Nucleus accumbens (tissue), 56 donors: ENCODE results near the gene CTCFL.

Source experiments
- DNase-seq, 56 donors: peaks; one replicate each; lab custom pipeline; 2025; lab: John Stamatoyannopoulos, UW

Gene CTCFL

DNA sequence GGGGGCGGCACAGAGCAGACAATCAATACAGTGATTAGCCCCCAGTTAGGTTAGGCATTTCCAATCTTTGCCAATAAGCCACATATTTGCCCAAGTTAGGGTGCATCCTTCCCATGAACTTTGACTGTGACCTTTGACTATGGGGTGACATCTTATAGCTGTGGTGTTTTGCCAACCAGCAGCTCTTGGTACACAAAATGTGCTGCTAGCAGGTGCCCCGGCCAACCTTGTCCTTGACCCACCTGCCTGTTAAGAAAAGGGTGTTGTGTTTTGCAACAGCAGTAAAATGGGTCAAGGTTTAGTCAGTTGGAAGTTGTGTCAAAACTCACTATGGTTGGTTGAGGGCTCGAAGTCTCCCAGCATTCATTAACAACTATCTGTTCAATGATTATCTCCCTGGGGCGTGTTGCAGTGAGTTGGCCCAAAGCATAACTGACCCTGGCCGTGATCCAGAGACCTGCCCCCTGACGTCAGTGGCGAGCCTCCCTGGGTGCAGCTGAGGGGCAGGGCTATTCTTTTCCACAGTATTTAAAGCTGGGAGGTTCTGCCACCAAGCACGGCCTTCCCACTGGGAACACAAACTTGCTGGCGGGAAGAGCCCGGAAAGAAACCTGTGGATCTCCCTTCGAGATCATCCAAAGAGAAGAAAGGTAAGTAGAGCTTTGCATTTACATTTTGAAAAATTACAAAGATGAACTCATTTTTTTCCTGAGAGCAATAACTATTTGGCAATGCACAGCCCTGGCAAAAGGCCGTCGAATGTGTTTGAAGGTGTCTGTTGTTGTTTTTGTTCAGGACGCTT is 35.8 kb upstream of the CTCFL start, which contains the start of gene PCK1:
Gene PCK1, plus strand, starts transcription at position 557 of the 802 bp plus-strand sequence. CDS start 302 bp downstream, outside the sequence.
- no peak for DNase-seq

DNA sequence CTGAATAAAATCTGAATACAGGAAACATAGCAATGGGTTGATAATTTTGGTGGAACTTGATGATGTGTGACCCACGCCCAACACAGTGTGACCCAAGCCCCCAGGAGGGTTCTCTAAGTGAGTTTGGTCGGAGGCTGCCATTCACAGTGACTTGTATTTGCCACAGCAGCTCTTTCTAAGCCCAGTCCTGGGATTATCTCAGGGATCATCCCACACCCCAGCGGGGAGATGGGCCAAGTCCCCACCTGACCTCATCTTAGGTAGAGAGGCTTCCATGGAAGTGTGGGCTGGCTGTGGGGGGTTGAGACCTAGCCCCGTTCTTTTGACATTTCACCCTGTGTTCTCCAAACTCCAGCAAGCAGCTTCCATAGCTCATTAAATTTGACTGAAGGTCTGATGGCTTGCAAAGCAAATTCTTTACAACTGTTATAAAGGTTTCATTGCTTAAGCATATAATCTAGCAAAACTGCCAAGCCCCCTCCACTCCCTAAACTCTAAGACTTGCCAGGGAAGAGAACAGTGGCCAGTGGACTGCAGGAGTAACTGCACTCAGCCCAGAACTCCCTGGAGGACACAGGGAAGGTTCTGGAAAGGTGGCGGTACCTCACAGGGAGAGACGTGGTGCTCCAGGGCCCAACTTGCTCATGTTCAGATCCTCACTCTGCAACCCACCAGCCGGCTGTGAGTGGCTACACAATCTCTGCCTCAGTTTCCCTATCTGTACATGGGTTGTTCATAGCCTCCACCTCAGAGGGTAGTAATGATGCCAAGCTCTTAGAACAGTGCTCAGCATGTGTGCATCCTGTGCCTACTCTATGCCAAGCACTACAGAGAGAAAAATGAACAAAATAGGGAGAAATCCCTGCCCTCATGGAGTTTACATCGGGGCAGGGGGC is 35.0 kb upstream of the CTCFL start:
- no peak for DNase-seq

DNA sequence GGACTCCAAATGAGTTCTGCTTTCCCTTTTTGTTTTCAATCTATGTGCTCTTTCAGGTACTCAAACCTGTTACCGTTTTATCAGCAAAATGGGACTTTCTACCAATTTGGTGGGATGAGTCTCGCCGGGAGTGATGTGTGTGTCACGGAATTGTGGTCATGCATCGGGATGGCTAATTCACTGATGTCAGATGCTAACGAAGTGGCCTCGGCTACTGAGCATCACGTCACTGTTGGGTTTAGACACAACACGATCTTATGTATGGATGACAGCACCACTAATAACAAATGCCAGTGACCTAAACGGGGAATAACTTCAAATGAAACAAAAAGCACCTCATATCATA is 34.3 kb upstream of the CTCFL start:
- DNase-seq: no peak

DNA sequence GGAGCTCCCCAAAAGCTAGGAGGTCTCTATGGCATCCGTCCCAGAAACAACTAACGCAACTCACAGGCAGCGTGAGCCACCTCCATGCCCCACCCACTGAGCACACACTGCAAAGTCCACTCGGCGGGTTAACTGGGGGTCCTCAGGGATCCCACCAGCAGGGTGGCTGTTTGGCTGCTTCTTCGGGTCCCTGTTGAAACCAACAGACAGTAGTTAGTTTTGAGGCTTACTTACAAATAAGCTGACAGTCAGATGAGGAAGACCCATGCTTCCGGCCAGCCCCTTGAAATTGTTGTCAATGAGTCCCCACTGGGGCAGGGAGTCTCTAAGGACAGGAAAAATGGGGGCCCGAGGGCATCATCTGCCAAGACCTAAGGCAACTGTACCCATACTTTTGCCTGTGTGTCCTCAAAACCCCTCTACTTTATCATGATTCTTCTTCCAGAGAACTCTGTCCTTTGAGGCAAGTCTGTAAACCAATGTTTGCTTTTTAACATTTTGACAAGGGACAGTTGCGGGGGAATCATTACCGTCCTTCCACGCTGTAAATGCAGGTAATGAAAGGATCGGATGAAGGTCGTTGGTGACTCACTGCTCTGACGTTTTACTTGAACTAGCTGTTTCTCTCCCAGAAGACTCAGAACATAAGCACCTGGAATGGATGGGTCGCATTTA is 33.8 kb upstream of the CTCFL start:
- no peak for DNase-seq

DNA sequence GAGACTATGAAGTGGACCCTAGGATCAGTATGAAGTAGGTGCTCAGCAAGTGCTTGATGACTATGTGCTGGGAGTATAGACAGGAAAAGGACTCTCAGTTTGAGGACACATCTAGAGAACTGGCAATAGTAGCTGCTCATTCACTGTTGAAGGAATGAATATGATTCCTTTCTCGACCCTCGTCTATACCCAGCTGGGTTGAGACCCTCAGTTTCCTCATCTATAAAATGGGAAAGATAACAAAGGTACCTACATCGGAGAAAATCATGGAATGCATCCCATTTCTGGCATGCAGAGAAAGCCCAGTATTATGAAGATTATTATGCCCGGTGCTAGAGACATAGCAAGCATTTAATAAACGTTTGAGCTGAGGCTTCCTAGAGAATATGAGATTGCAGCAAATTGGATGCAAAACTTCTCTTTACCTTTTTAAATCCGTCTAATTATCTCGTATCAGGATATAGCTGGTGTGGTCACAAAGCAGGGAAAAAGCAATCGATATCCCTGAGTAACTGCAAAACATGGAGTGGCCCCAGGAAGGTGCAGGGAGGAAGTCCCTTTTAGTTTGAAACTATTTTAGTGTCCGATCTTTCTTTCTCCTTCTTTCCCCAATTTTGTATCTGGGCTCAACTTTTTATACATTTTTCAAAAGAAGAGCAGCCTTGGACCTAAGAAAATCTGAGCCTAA is 33.1 kb upstream of the CTCFL start:
- no peak for DNase-seq

DNA sequence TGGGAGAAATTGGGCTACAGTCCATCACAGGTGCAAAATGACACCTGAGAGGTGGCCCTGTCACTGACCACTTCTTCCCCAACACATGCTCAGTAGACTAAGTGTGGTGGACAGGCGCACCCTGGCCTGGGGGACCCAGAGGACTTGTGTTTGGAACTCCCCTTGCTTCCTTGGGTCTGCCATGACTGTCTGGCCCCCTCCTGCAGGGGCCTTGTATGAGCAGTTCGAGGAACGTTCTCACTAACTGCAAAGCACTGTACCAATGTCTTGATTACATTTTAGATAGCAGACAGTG is 32.0 kb upstream of the CTCFL start:
- DNase-seq: no peak

DNA sequence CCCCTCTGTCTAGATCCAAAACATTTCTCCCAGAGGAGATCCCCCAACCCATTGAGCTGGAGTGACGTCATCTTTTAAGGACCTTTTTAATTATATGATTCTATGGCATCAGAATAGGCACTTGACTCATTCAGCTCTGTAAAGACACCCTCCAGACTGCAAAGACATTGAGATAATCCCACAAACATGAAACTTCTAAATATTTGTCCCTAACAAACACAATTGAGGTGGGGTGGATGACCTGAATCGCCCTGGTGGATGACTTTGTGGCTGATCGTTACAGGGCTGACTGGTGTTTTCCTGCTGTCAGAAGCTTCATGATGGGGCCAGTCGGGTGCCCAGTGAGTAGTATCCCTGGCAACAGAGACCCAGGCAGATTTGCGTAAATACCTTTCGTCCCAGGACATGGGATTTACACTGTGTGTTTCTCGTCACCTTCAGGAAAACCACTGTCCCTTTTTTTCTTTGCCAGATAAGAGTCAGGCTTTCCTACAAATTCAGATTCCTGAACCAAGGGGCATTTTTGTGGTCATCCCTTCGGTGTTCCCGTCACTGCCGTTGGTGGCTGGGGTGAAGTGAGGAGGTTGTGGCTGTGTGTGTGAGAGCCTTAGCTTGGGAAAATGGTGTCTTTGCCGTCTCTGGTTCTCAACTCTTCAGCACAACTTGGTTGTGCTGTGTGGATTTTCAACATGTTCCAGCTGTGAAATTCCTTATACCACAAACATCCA is 30.7 kb upstream of the CTCFL start:
- no peak for DNase-seq

DNA sequence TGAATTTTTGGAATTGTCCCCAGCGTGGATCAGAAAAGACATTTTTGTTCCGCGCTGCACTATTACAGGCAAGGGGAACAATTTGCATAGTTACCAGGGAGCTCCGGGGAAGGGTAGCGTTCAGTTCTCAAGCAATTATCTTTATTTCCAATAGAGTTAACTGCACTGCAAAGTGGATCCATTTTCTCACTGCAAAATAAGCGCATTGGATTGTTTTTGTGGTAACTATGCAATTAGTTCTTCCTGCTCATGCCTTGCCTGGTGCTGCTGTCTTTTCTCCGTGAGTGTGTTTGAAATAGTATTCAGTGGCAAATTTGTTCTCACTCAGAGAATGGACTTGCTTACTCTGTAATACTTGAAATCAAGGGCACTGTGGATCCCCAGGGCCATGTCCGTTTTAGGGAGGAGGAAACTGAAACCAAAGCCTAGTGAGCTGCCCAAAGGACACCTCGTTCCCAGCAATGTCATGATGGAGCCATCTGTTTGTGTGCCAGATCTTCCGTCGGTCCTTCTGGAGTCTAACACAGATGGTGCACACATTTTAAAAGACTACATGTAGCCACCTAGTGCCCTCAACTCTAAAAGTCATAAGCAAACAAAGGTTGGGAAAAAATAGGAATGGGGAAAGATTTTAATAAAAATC is 28.6 kb upstream of the CTCFL start:
- peak in 7 of 56 donors; percentile 11 to 32 (median 17) for DNase-seq

DNA sequence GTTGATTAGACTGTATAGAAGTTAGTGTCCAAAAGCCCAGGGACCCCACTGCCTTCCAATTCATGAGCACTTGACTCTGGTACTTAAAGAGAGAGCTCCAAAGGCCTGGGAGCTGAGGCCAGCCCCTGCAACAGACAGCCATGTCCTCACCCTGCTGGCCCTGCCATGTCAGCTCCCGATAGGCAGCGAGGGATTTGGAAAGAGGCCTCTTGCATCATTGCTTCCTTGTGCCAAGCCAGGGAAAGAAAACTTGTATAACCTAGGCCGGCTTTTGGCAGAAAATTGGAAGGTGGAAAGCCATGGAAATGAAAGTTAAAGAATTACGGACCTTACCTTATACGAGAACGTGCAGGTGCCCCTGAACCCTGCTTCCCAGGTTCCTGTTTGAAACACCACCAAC is 27.5 kb upstream of the CTCFL start:
- no peak for DNase-seq

DNA sequence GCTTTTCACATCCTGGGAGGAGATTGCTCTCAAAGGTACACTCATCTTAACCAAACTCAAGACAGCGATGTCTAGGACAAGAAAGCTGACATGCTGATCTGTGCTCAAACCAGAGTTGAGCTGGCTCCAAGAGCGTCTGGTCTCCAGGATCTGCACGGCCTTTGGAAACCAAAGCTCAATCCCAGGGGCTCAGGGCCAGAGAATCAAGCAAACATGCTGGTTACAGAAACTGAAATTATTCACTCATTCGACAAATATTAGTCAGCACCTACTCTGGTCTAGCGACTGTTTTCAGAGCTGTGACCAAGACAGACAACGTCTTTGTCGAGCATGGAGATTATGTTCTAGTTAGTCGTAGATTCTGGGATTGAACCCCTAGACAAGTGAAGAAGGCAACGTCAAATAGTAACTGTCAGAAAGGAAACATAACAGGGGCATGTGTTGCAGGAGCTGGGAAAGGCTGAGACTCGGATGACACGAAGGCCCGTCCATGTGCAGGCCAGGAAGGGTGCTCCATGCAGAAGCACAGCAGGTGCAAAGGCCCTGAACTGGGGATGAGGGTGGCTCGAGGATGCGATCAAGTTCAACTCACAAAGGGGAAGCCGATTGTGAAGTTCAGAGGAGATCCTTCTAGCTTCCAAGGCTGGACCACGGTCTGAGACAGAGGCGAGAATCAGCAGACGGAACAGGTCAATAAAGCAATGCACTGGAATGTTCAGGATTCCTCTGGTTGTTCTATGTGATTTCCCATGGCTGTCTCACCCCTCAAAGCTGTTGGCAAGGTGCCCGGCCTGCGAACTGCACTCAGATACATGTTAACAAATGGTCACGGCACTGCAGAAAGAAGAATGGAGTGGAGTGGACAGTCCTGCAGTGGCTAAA is 23.5 kb upstream of the CTCFL start:
- no peak for DNase-seq

DNA sequence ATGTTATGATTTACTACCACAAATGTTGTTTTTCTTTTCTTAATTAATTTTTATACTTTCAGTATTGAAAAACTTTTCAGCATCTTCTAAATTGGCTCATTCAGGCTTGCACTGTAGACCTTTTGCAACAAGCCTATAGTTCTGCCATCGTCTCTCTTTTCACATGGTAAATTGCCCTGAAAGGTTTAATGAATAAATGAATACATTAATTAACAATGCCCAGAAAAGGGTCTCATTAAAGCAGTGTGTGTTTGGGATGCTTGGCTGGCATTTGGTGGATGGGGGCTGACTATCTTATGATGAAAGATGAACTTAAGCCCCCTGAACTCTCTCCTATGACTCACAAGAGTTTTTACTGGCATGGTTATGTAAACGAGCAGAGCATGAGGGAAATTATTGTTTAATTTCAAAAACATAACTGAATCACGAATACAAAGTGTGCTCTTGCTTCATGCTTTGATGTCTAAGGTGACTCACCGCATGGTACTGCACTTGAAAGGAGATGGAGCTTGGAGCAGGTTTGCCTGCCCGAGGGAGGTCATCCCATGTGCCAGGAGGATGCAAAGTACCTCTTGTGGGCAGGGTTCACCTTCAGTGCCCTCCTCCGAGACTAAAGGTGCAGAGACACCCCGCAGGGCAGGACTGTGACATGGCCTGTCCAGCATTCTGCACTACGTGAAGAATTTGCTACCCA is 22.2 kb upstream of the CTCFL start:
- DNase-seq: peak in 10 of 56 donors; percentile 3 to 50 (median 21)

DNA sequence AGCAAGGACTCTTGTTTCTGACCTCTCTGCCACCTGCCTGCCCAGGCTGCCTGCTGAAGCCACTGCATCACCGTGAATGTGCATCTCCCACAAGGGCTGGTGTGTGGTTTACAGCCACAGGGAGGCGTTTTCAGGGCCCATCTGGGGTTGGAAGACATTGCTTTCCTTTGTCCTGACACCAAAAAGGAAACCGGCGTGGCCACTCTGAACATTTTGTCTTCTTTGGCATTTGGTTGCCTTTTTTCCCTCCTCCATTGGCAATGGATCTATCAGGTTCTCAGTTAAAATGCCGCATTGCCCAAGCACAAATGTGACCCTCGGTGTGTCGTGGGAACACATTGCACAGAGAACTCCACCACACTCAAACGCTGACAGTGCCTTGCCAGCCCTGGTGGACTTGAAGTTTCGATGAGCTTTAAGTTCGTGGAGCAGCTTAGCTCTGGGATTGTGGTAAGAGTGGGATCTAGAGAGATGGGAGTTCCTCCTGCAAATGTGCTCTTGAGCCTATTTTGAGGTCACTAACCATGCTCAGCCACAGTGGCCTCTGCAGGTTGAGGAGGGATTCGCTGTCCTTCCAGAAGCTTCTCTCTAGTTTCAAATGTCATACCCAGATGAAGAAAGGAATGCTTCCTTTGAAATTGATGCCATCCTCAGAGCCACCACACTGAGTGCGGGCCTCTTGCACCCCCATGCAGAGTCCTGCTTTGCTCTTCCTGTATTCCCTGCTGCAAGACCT is 21.2 kb upstream of the CTCFL start:
- DNase-seq: no peak

DNA sequence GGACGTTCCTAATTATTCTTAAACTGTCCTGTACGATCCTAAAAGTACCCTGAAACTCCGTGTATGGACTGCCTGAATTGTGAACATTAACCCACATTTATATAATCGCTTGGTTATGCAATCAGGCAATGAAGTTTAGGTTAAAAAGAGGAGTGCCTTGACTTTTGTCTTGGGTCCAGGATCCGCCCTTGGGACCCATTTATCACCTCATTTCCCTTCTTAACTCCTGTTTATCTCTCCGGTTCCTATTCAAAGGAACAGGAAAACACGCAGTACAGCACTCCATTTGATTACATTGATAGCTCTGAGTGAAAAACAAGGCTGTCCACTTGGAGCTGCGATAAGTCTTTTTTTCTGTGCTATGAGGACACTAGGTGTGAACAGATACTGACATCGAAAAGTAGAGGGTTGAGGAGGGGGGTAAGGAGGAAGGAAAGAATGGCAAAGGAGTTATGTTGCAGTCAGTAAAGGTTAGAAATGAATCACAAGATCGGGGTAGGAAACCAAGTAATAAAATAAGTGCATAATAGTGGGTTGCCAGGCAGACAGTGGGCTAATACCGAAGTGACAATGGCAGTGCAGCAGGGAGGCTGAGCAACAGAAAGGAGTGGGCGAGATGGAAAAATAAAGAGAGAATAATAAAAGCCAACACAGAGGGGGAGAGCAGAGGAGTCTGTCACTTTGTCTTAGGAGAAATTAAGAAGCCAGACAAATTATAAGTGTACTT is 20.1 kb upstream of the CTCFL start:
- peak in 22 of 56 donors; percentile 9 to 61 (median 32) for DNase-seq

DNA sequence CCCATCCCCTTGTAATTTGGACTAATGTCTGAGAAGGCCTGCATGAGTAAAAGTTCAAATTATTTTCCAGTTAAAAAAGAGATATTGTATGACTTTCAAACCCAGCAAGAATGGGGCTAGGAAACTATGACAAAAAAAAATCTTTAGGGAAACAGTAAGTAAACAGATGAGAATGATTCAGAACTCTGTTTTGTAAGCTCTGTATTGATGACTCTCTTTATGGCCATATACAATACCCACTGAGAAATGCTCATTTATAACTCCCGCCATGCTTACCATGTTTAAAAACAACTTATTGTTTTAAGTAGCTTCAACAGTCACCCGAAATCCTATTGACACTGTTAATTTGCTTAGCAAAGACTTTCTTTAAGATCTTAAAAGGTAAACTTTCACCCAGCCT is 18.8 kb upstream of the CTCFL start:
- DNase-seq: no peak

DNA sequence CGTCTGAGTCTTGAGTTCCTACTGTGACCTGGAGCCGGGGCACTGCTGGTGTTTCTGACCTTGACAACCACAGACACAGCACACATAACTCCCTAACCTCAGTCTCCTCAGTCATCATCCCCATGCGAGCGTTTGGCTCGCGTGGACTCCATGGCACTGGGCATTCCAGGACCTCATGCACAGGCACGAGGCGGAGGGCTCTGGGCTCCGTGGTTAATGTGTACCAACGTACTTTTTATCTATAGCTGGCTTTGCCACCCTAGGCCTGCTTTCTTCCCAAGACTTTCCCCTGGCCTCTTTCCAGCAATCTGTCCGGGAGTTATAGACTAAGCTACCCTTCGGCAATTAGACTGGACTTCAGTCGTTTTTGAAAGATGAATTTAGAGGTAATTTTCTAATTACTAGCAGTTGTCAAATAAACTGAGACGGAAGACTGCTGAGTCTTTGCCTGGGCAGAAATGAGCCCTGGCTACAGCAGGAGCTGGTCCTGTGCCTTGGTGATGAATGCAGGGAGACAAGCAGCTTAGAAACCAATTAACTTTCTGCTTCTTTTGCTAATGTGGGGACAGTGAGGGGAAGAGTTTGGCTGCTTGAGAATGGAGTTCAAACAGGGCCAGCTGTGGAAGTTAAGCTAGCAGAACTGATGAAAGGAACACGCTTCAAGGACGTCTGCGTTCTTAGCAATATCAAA is 16.1 kb upstream of the CTCFL start:
- DNase-seq: no peak

DNA sequence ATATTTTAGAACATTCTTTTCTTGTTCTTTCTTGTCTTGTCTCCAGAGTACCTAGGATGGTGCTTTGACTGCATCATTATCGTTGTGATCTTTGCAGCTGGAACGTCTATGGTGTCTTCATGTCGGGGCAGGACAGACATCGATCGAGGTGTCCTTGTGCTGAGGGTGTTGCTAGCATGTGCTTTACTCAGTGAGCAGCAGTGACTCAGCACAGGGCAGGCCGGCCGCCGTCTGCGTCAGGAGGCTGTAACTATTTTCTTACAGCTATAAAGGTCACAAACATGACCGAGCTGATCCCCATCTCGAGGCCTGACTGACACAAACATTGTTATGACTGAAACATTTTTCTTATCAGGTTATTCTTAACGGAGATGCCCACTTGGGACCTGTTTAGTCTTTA is 14.9 kb upstream of the CTCFL start:
- DNase-seq: no peak
